ENCODE measurements around the gene C10orf120.

- TF ChIP-seq EZH2 (IDR thresholded peaks at IDR 0.05; ENCODE audit: insufficient read depth, poor library complexity, severe bottlenecking) (no peak), EZH2phosphoT487 (IDR thresholded peaks at IDR 0.05; ENCODE audit: insufficient read depth, low read depth) (no peak)
These were observed 29.8 kb downstream of the C10orf120 start for GRCh38 chr10:122669842-122670241.
